BLaER1 (cell line): ENCODE data around the gene FBXO10.

Source experiments
- H3K27ac ChIP-seq: shearing (Covaris generic); formaldehyde crosslinking; 2 replicates; pipeline ENCODE4 v1.8.1; 2022
- H3K27me3 ChIP-seq: shearing (Covaris generic); formaldehyde crosslinking; 2 replicates; pipeline ENCODE4 v1.8.1; 2022
- H3K36me3 ChIP-seq: shearing (Covaris generic); formaldehyde crosslinking; 2 replicates; pipeline ENCODE4 v1.8.1; 2022
- H3K4me1 ChIP-seq: shearing (Covaris generic); formaldehyde crosslinking; 2 replicates; pipeline ENCODE4 v1.8.1; 2022
- H3K4me2 ChIP-seq: shearing (Covaris generic); formaldehyde crosslinking; 2 replicates; pipeline ENCODE4 v1.8.1; 2022
- H3K4me3 ChIP-seq: shearing (Covaris generic); formaldehyde crosslinking; 2 replicates; pipeline ENCODE4 v1.8.1; 2022
- H3K9ac ChIP-seq: shearing (Covaris generic); formaldehyde crosslinking; 2 replicates; pipeline ENCODE4 v1.8.1; 2022
- H3K9me3 ChIP-seq: shearing (Covaris generic); formaldehyde crosslinking; 2 replicates; pipeline ENCODE4 v1.8.1; 2022
- H4K20me1 ChIP-seq: shearing (Covaris generic); formaldehyde crosslinking; 2 replicates; pipeline ENCODE4 v1.8.1; 2022
- Cebpa-rat ChIP-seq: shearing (Covaris generic); IDR thresholded peaks from 2 replicates; pipeline ENCODE4 v1.8.1; 2022

Gene FBXO10

GRCh38 chr9:37596504-37596903, 20.3 kb upstream of the FBXO10 start:
- no peak for TF ChIP-seq Cebpa-rat
- H3K27me3 ChIP-seq = no peaks in the 10 kb centered on the region
- H3K4me1 ChIP-seq = peaks cover 25% of the 10 kb centered on the region
- H3K36me3 ChIP-seq = no peaks in the 10 kb centered on the region
- H4K20me1 ChIP-seq = peaks cover 7% of the 10 kb centered on the region
- no peak overlapping the region for H3K4me2 ChIP-seq
- H3K4me3 ChIP-seq = no peak overlapping the region
- no peak overlapping the region for H3K27ac ChIP-seq
- H3K9ac ChIP-seq = no peak overlapping the region
- H3K9me3 ChIP-seq = no peaks in the 10 kb centered on the region

DNA sequence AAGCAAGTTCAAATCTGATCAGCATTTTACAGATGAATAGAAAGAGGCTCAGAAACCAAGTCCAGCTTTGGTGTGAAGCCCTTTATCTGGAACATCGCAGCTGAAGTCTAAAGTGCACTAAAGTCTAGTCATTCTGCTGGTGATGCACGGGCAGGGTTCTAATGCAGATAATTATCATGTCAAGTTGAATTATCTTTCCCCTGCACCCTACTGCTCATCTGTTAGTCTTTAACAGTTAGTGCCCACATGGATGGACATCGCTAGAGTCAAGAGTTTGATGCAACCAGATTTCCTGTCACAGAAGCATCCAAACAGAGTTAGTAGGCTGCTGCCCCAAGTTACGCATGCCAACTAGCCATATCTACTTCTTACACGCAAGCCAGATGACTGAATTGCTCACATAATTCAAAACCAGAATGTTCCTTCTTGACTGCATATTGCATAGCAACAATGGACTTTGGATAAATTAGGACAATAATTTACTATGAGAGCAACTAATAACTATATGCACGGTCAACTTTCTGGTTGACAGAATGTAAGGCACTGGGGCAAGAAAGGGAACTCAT, 17.8 kb upstream of the FBXO10 start:
- Histone ChIP-seq H3K36me3 (peaks cover 13% of the 10 kb centered on the region), H3K9me3 (no peaks in the 10 kb centered on the region), H3K27me3 (no peaks in the 10 kb centered on the region), H3K27ac (no peak overlapping the region), H3K4me3 (no peak overlapping the region), H3K4me1 (peaks cover 45% of the 10 kb centered on the region), H4K20me1 (peaks cover 33% of the 10 kb centered on the region), H3K4me2 (peak overlapping the region; percentile 76), H3K9ac (no peak overlapping the region)
- TF ChIP-seq Cebpa-rat = no peak

DNA sequence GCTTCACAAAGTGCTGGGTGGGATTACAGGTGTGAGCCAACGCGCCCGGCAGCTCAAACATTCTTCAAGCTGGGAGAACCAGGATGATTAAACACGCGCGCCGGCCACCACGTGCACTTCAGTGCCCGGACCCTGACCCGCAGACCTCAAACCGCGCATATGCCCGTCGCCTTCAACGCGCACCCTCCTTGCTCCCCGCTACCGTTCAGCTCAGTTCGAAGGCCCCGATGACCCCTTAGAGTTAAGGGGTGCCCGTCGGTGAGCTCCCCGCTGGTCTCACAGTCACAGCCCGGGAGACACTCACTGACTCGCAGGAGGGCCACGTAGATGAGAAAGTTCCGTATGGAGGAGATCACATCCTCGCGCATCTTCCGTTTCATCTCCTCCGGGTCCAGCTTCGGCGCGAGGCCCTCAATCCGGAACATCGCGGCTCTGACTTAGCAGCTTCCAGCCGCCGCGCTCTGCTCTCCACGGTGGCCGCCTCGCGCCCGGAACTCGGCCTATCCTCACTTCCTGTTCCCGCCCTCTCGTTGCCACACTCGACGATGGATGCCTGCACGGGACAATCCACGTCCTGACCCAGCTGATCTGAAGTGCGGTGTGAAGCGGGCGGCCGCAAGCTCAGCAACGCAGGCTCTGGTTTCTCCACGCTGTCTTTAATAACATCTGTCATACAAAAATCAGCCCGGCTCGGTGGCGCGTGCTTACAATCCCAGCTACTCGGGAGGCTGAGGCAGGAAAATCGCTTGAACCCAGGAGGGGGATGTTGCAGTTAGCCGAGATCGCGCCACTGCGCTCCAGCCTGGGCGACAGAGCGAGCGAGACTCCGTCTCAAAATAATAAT, 16.1 kb upstream of the FBXO10 start, which contains the start of gene TOMM5:
Gene TOMM5, minus strand, starts transcription at position 490 of the 844 bp plus-strand sequence. Its CDS starts 65 bp downstream, at position 425.
- Histone ChIP-seq H3K9me3 (no peaks in the 10 kb centered on the region), H3K27me3 (no peaks in the 10 kb centered on the region), H3K4me3 (peak within 1 kb of the TSS; percentile 99), H3K9ac (peak within 1 kb of the TSS; percentile 98), H3K4me1 (peaks cover 45% of the 10 kb centered on the region), H3K36me3 (peaks cover 29% of the 10 kb centered on the region), H3K27ac (peak within 1 kb of the TSS; percentile 97), H3K4me2 (peak within 1 kb of the TSS; percentile 89), H4K20me1 (peaks cover 49% of the 10 kb centered on the region)
- TF ChIP-seq Cebpa-rat = peak; percentile 67; the same call in 1 of the 2 replicates

GRCh38 chr9:37587521-37587920, 11.3 kb upstream of the FBXO10 start:
- H3K4me2 ChIP-seq = no peak overlapping the region
- H4K20me1 ChIP-seq = peaks cover 97% of the 10 kb centered on the region
- H3K36me3 ChIP-seq = peaks cover 76% of the 10 kb centered on the region
- no peak for TF ChIP-seq Cebpa-rat
- no peak overlapping the region for H3K27ac ChIP-seq
- H3K9me3 ChIP-seq = no peaks in the 10 kb centered on the region
- no peak overlapping the region for H3K9ac ChIP-seq
- peaks cover 21% of the 10 kb centered on the region for H3K4me1 ChIP-seq
- H3K4me3 ChIP-seq = no peak overlapping the region
- no peaks in the 10 kb centered on the region for H3K27me3 ChIP-seq

- no peak overlapping the region for H3K9ac ChIP-seq
- no peaks in the 10 kb centered on the region for H3K4me1 ChIP-seq
- peaks cover 95% of the 10 kb centered on the region for H3K36me3 ChIP-seq
- no peak overlapping the region for H3K4me3 ChIP-seq
- TF ChIP-seq Cebpa-rat = no peak
- no peak overlapping the region for H3K4me2 ChIP-seq
- H3K9me3 ChIP-seq = no peaks in the 10 kb centered on the region
- H3K27me3 ChIP-seq = no peaks in the 10 kb centered on the region
- peaks cover 89% of the 10 kb centered on the region for H4K20me1 ChIP-seq
- no peak overlapping the region for H3K27ac ChIP-seq
Measured at GRCh38 chr9:37583522-37584121, 7.4 kb upstream of the FBXO10 start.

GRCh38 chr9:37582548-37583157, 6.5 kb upstream of the FBXO10 start:
- Histone ChIP-seq H3K4me1 (no peaks in the 10 kb centered on the region), H3K36me3 (peaks cover 93% of the 10 kb centered on the region)

GRCh38 chr9:37575511-37575914, 667 bp downstream of the FBXO10 start:
- TF ChIP-seq Cebpa-rat = no peak
- H3K4me1 ChIP-seq = peaks cover 20% of the 10 kb centered on the region
- no peaks in the 10 kb centered on the region for H3K9me3 ChIP-seq
- peaks cover 23% of the 10 kb centered on the region for H3K36me3 ChIP-seq
- H3K4me2 ChIP-seq = peak overlapping the region; percentile 83
- H3K27me3 ChIP-seq = no peaks in the 10 kb centered on the region
- peak overlapping the region; percentile 75 for H3K27ac ChIP-seq
- H3K4me3 ChIP-seq = peak overlapping the region; percentile 79
- peak overlapping the region; percentile 81 for H3K9ac ChIP-seq
- peaks cover 40% of the 10 kb centered on the region for H4K20me1 ChIP-seq

More at GRCh38 chr9:37582548-37583157, 6.5 kb upstream of the FBXO10 start:
- H3K27ac ChIP-seq = no peak overlapping the region
- no peak for TF ChIP-seq Cebpa-rat
- H3K4me2 ChIP-seq = no peak overlapping the region
- H3K9ac ChIP-seq = no peak overlapping the region
- H3K4me3 ChIP-seq = no peak overlapping the region
- no peaks in the 10 kb centered on the region for H3K27me3 ChIP-seq
- H3K9me3 ChIP-seq = no peaks in the 10 kb centered on the region
- H4K20me1 ChIP-seq = peaks cover 89% of the 10 kb centered on the region

DNA sequence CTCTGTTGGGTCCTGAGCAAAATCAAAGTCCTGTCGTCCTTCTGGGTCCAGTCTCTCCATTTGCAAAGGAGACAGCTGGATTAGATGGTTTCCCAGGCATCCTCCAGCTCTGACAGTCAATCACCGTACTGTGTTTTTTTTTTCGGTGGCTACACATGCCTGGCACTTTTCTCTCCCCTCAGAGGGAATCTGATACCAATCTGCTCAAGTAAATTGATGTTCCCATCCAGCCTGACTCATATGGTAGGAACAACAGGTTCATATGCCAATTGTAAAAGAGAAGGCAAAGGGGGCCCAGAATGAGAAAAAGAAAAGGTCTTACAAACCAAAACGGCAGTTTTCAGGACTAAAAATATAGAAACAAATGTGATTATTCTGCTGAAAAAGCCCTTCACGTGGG, 1.2 kb downstream of the FBXO10 start:
- H3K4me1 ChIP-seq = peaks cover 20% of the 10 kb centered on the region
- no peak overlapping the region for H3K9ac ChIP-seq
- peaks cover 35% of the 10 kb centered on the region for H4K20me1 ChIP-seq
- no peaks in the 10 kb centered on the region for H3K27me3 ChIP-seq
- peak overlapping the region; percentile 83 for H3K4me2 ChIP-seq
- no peak for TF ChIP-seq Cebpa-rat
- H3K27ac ChIP-seq = no peak overlapping the region
- H3K36me3 ChIP-seq = peaks cover 18% of the 10 kb centered on the region
- H3K9me3 ChIP-seq = no peaks in the 10 kb centered on the region
- H3K4me3 ChIP-seq = peak overlapping the region; percentile 79; the same call in 1 of the 2 replicates

DNA sequence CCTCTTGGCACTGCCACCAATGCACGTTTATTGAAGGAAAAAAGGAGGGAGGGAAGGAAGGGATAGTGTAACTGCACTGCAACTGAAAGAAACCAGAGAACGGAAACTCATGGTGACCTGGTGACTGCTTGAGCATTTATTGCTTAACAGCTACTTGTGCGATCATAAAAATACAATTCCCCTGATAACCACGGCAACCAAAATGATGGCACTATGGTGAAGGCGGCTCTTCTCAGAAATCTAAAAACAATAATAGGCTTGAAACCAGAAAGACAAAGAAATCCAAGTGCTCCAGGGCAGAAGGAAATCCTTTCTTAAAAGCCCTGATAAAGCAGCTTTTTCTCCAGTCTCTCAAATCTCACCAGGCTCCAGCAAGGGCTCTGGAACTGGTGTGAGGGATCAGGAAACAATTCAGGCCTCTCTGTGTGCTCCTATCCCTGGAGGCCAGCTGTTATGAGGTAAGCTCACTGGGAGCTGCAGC, 1.9 kb downstream of the FBXO10 start:
- peaks cover 35% of the 10 kb centered on the region for H4K20me1 ChIP-seq
- no peak overlapping the region for H3K9ac ChIP-seq
- no peak overlapping the region for H3K4me3 ChIP-seq
- H3K4me2 ChIP-seq = peak overlapping the region; percentile 83; the same call in 1 of the 2 replicates
- TF ChIP-seq Cebpa-rat = no peak
- H3K9me3 ChIP-seq = no peaks in the 10 kb centered on the region
- peaks cover 20% of the 10 kb centered on the region for H3K4me1 ChIP-seq
- no peaks in the 10 kb centered on the region for H3K27me3 ChIP-seq
- H3K36me3 ChIP-seq = peaks cover 10% of the 10 kb centered on the region
- H3K27ac ChIP-seq = no peak overlapping the region
